ENCODE measurements around the gene UBAP2L. TPM values are rescaled to one million over a fixed set of nuclear protein-coding genes. Genes with fewer than 3 reads are reported as not detected.

Gene UBAP2L
- total and polyA plus RNA-seq, 9 of the 15 experiments (the other 6 are each of a cell fraction or from before 2014, with no cell fraction given), result 75.0 to 245 (median 119) TPM

DNA sequence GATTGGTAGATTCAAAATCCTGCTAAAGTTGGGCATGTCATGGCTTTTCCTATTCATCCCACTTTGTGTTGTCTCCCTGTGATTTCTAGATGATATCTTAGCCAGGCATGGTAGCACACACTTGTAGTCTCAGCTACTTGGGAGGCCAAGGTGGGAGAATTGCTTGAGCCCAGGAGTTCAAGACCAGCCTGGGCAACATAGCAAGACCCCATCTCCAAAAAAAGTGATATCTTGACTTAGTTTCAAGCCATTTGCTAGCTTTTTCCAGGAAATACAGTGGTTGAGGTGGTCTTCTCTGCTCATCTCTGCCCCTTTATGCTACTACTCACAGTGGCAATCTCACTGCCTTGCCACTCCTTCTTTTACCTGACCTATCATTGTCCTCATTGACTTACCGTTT lies 39.4 kb downstream of the UBAP2L start:
- no peak overlapping the region for H3K9ac ChIP-seq (ENCODE audit: insufficient read depth in 1 of 2, low read depth in 2 of 2, low read length in 2 of 2)
- no peak for ATAC-seq
- H3K4me2 ChIP-seq (ENCODE audit: insufficient read depth, low read length), result no peak overlapping the region
- peaks cover 100% of the 10 kb centered on the region for H3K36me3 ChIP-seq (ENCODE audit: control insufficient read depth, insufficient read depth, low read length)
- no peak for DNase-seq (ENCODE audit: extremely low read depth in 1 of 4, low spot score in 3 of 4)
- in situ Hi-C loops (cut with MboI), result no loop called here
- H2AFZ ChIP-seq (ENCODE audit: low read depth, low read length), result no peak overlapping the region
- peaks cover 3% of the 10 kb centered on the region for H3K9me1 ChIP-seq (ENCODE audit: control insufficient read depth, insufficient read depth, low read length)
- H3K79me2 ChIP-seq (ENCODE audit: control insufficient read depth, insufficient read depth, low read length), result no peaks in the 10 kb centered on the region
- no peak overlapping the region for H3K27ac ChIP-seq (ENCODE audit: extremely low read depth, low read depth, low read length)
- intact Hi-C loops (cut with micrococcal nuclease), result no loop called here
- H3K9me3 ChIP-seq (replicated peaks; ENCODE audit: control insufficient read depth, insufficient read depth, low read depth, low read length), result no peaks in the 10 kb centered on the region
- no peaks in the 10 kb centered on the region for H3K27me3 ChIP-seq (ENCODE audit: control insufficient read depth in 2 of 2, insufficient read depth in 2 of 2, low read length in 2 of 2)
- ChIA-PET POLR2A (interaction anchor here (1.7 kb wide), 1 partner anchor 10 kb away, joined by 5 read pairs; no protein-coding TSS in a partner anchor), CTCF (ENCODE audit: low intra/inter-chr PET ratio) (no interaction called here)
- 100% methylated on average over 1 of the region's 1 CpG for WGBS (ENCODE audit: insufficient coverage, low coverage, missing lambda C conversion rate)
- no peak for FAIRE-seq
- TF ChIP-seq, protein P1, sequence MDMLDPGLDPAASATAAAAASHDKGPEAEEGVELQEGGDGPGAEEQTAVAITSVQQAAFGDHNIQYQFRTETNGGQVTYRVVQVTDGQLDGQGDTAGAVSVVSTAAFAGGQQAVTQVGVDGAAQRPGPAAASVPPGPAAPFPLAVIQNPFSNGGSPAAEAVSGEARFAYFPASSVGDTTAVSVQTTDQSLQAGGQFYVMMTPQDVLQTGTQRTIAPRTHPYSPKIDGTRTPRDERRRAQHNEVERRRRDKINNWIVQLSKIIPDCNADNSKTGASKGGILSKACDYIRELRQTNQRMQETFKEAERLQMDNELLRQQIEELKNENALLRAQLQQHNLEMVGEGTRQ (CRISPR knock-in tag; IDR thresholded peaks at IDR 0.05), result no peak
- TF ChIP-seq ZNF121 (CRISPR knock-in tag; conservative IDR thresholded peaks at IDR 0.05) (peak; percentile 54; the same call in 1 of the 2 replicates), L3MBTL2 (IDR thresholded peaks at IDR 0.05) (no peak), MED1 (CRISPR knock-in tag; IDR thresholded peaks at IDR 0.05; ENCODE audit: borderline replicate concordance) (no peak), SMAD3 (CRISPR knock-in tag; conservative IDR thresholded peaks at IDR 0.05) (no peak), FOXK2 (conservative IDR thresholded peaks at IDR 0.05 in 1 of 2, IDR thresholded peaks at IDR 0.05 in 1 of 2; ENCODE audit: low read depth in 2 of 2) (no peak), RBM25 (IDR thresholded peaks at IDR 0.05; ENCODE audit: low read depth, low read length, severe bottlenecking) (peak; percentile 9)
- peaks cover 0 to 7% of the 10 kb centered on the region in 2 experiments; a peak in 1 of 5 replicates for H3K4me1 ChIP-seq (replicated peaks in 1 of 2; ENCODE audit: control insufficient read depth in 2 of 2, insufficient read depth in 2 of 2, low read length in 2 of 2)
- no TSS peak for BruUV-seq (replicated peaks)
- H3K4me3 ChIP-seq, result no peak overlapping the region
- H4K20me1 ChIP-seq (replicated peaks; ENCODE audit: control insufficient read depth, insufficient read depth, low read length), result peaks cover 11% of the 10 kb centered on the region
